ENCODE measurements around the gene HIP1R. TPM values are rescaled to one million over a fixed set of nuclear protein-coding genes. Genes with fewer than 3 reads are reported as not detected.

HIP1R gene
- total RNA-seq, 2 experiments from 2014 or later, result 17.1 to 20.9 TPM

- ATAC-seq, result no peak
- ChIA-PET CTCF (interaction anchor here (0.6 to 1.2 kb wide), 5 partner anchors 10 to 204 kb away, joined by 3 to 4 read pairs (median 3); no protein-coding TSS in a partner anchor), POLR2A (no interaction called here)
- intact Hi-C loops (cut with DNase I, micrococcal nuclease), result no loop called here
- no peak overlapping the region for H3K27ac Mint-ChIP-seq
- H3K4me3 Mint-ChIP-seq, result no peak overlapping the region
- no peak for DNase-seq
- no peaks in the 10 kb centered on the region for H3K27me3 Mint-ChIP-seq
- peaks cover 8% of the 10 kb centered on the region for H3K4me1 Mint-ChIP-seq
- no peaks in the 10 kb centered on the region for H3K9me3 Mint-ChIP-seq (ENCODE audit: low read depth)
- no peaks in the 10 kb centered on the region for H3K36me3 Mint-ChIP-seq (ENCODE audit: low read depth)
Observed at GRCh38 chr12:122842505-122843405, 7.5 kb downstream of the HIP1R start.

GRCh38 chr12:122843455-122843854 lies 8.2 kb downstream of the HIP1R start:
- Mint-ChIP-seq H3K4me1 (peaks cover 5% of the 10 kb centered on the region), H3K36me3 (ENCODE audit: low read depth) (no peaks in the 10 kb centered on the region), H3K4me3 (no peak overlapping the region), H3K9me3 (ENCODE audit: low read depth) (no peaks in the 10 kb centered on the region), H3K27ac (no peak overlapping the region), H3K27me3 (no peaks in the 10 kb centered on the region)
- intact Hi-C loops (cut with DNase I, micrococcal nuclease), result no loop called here
- DNase-seq (no peak), ATAC-seq (no peak)
- ChIA-PET POLR2A (interaction anchor here (0.6 kb wide), 1 partner anchor 58 kb away, joined by 3 read pairs; no protein-coding TSS in a partner anchor), CTCF (interaction anchor here (0.6 to 1.2 kb wide), 2 partner anchors 19 to 109 kb away, joined by 3 read pairs; no protein-coding TSS in a partner anchor)

GRCh38 chr12:122844366-122844971 lies 9.2 kb downstream of the HIP1R start:
- Mint-ChIP-seq H3K4me1 (peaks cover 5% of the 10 kb centered on the region), H3K9me3 (ENCODE audit: low read depth) (no peaks in the 10 kb centered on the region), H3K36me3 (ENCODE audit: low read depth) (no peaks in the 10 kb centered on the region), H3K27ac (no peak overlapping the region), H3K4me3 (no peak overlapping the region), H3K27me3 (no peaks in the 10 kb centered on the region)
- intact Hi-C loops (cut with DNase I, micrococcal nuclease), result no loop called here
- ChIA-PET CTCF (interaction anchor here (1.2 kb wide), 1 partner anchor 18 kb away, joined by 3 read pairs; no protein-coding TSS in a partner anchor), POLR2A (interaction anchor here (0.6 to 0.7 kb wide), 2 partner anchors 8 to 57 kb away, joined by 3 read pairs; no protein-coding TSS in a partner anchor)
- DNase-seq (no peak), ATAC-seq (no peak)

GRCh38 chr12:122845041-122845864 lies 10.0 kb downstream of the HIP1R start:
- ATAC-seq (no peak), DNase-seq (no peak)
- CTCF ChIA-PET, result interaction anchor here (1.0 to 1.1 kb wide), 2 partner anchors 16 to 20 kb away, joined by 4 to 5 read pairs; no protein-coding TSS in a partner anchor
- POLR2A ChIA-PET, result interaction anchor here (0.6 to 0.7 kb wide), 3 partner anchors 9 to 70 kb away, joined by 3 to 6 read pairs (median 4); no protein-coding TSS in a partner anchor
- Mint-ChIP-seq H3K36me3 (ENCODE audit: low read depth) (no peaks in the 10 kb centered on the region), H3K4me3 (no peak overlapping the region), H3K27ac (no peak overlapping the region), H3K27me3 (no peaks in the 10 kb centered on the region), H3K9me3 (ENCODE audit: low read depth) (no peaks in the 10 kb centered on the region), H3K4me1 (peaks cover 3% of the 10 kb centered on the region)
- intact Hi-C loops (cut with DNase I, micrococcal nuclease), result no loop called here

- H3K27ac Mint-ChIP-seq, result no peak overlapping the region
- H3K27me3 Mint-ChIP-seq, result no peaks in the 10 kb centered on the region
- no peak for ATAC-seq
- no peak for DNase-seq
- POLR2A ChIA-PET, result interaction anchor here (0.6 kb wide), 1 partner anchor 12 kb away, joined by 4 read pairs; no protein-coding TSS in a partner anchor
- H3K4me1 Mint-ChIP-seq, result no peaks in the 10 kb centered on the region
- intact Hi-C loops (cut with DNase I, micrococcal nuclease), result no loop called here
- no peaks in the 10 kb centered on the region for H3K9me3 Mint-ChIP-seq (ENCODE audit: low read depth)
- H3K4me3 Mint-ChIP-seq, result no peak overlapping the region
- CTCF ChIA-PET, result interaction anchor here (0.6 to 1.1 kb wide), 3 partner anchors 15 to 259 kb away, joined by 3 to 5 read pairs (median 4); no protein-coding TSS in a partner anchor
- H3K36me3 Mint-ChIP-seq (ENCODE audit: low read depth), result no peaks in the 10 kb centered on the region
Observed at GRCh38 chr12:122845865-122846621, 10.8 kb downstream of the HIP1R start.

- POLR2A ChIA-PET, result no interaction called here
- Mint-ChIP-seq H3K27ac (no peak overlapping the region), H3K4me3 (no peak overlapping the region), H3K4me1 (no peaks in the 10 kb centered on the region), H3K36me3 (ENCODE audit: low read depth) (no peaks in the 10 kb centered on the region), H3K27me3 (no peaks in the 10 kb centered on the region), H3K9me3 (ENCODE audit: low read depth) (no peaks in the 10 kb centered on the region)
- CTCF ChIA-PET, result interaction anchor here (0.6 to 1.1 kb wide), 3 partner anchors 13 to 258 kb away, joined by 3 to 4 read pairs (median 3); no protein-coding TSS in a partner anchor
- intact Hi-C loops (cut with DNase I, micrococcal nuclease), result no loop called here
- DNase-seq (no peak), ATAC-seq (no peak)
Observed at GRCh38 chr12:122846622-122847515, 11.6 kb downstream of the HIP1R start.

- no peak overlapping the region for H3K27ac Mint-ChIP-seq
- intact Hi-C loops (cut with DNase I, micrococcal nuclease), result no loop called here
- no peaks in the 10 kb centered on the region for H3K4me1 Mint-ChIP-seq
- no peak overlapping the region for H3K4me3 Mint-ChIP-seq
- no peaks in the 10 kb centered on the region for H3K36me3 Mint-ChIP-seq (ENCODE audit: low read depth)
- ChIA-PET CTCF (interaction anchor here (0.8 to 1.4 kb wide), 2 partner anchors 12 to 21 kb away, joined by 3 to 4 read pairs; no protein-coding TSS in a partner anchor), POLR2A (interaction anchor here (0.6 to 0.7 kb wide), 2 partner anchors 15 to 20 kb away, joined by 3 to 6 read pairs; no protein-coding TSS in a partner anchor)
- no peak for ATAC-seq
- H3K27me3 Mint-ChIP-seq, result no peaks in the 10 kb centered on the region
- DNase-seq, result no peak
- no peaks in the 10 kb centered on the region for H3K9me3 Mint-ChIP-seq (ENCODE audit: low read depth)
Observed at GRCh38 chr12:122847516-122847836, 12.2 kb downstream of the HIP1R start.

- DNase-seq, result no peak
- no peak for ATAC-seq
- POLR2A ChIA-PET, result interaction anchor here (0.6 to 0.7 kb wide), 2 partner anchors 16 to 20 kb away, joined by 3 to 6 read pairs; no protein-coding TSS in a partner anchor
- intact Hi-C loops (cut with DNase I, micrococcal nuclease), result no loop called here
- CTCF ChIA-PET, result interaction anchor here (0.8 to 1.4 kb wide), 2 partner anchors 11 to 21 kb away, joined by 3 to 4 read pairs; no protein-coding TSS in a partner anchor
- no peaks in the 10 kb centered on the region for H3K27me3 Mint-ChIP-seq
- H3K27ac Mint-ChIP-seq, result no peak overlapping the region
- H3K4me1 Mint-ChIP-seq, result no peaks in the 10 kb centered on the region
- no peaks in the 10 kb centered on the region for H3K9me3 Mint-ChIP-seq (ENCODE audit: low read depth)
- no peaks in the 10 kb centered on the region for H3K36me3 Mint-ChIP-seq (ENCODE audit: low read depth)
- no peak overlapping the region for H3K4me3 Mint-ChIP-seq
Observed at GRCh38 chr12:122847921-122848421, 12.7 kb downstream of the HIP1R start.

GRCh38 chr12:122848471-122849351 lies 13.5 kb downstream of the HIP1R start:
- DNase-seq, result no peak
- H3K4me3 Mint-ChIP-seq, result no peak overlapping the region
- no peaks in the 10 kb centered on the region for H3K4me1 Mint-ChIP-seq
- no peak overlapping the region for H3K27ac Mint-ChIP-seq
- H3K36me3 Mint-ChIP-seq (ENCODE audit: low read depth), result no peaks in the 10 kb centered on the region
- POLR2A ChIA-PET, result no interaction called here
- H3K27me3 Mint-ChIP-seq, result no peaks in the 10 kb centered on the region
- H3K9me3 Mint-ChIP-seq (ENCODE audit: low read depth), result no peaks in the 10 kb centered on the region
- intact Hi-C loops (cut with DNase I, micrococcal nuclease), result no loop called here
- CTCF ChIA-PET, result interaction anchor here (0.7 to 1.4 kb wide), 2 partner anchors 14 to 22 kb away, joined by 3 to 4 read pairs; no protein-coding TSS in a partner anchor
- ATAC-seq, result no peak
